Spleen (tissue), 11 donors: ENCODE measurements around the gene ABTB2. TPM values are rescaled to one million over a fixed set of nuclear protein-coding genes. Genes with fewer than 3 reads are reported as not detected.

Experiments
- DNase-seq: peaks from one replicate; pipeline ENCODE4 v3.0.0-alpha.2; 2020
- H3K27ac ChIP-seq, 8 donors: fragments of 200-600 bp; sonication (generic) in 7 of 8; 1 replicate in 4 of 8; 2 replicates in 4 of 8; pipeline versions ENCODE4 v1.5.0 to v1.8.0; 2016 to 2021; ENCODE audit warnings: inconsistent platforms in 4 of 8, mild to moderate bottlenecking in 4 of 8, moderate library complexity in 1 of 8
- H3K27me3 ChIP-seq, 7 donors: fragments of 200-600 bp; sonication (generic) in 6 of 7; replicated peaks in 1 of 7; 1 replicate in 4 of 7; 2 replicates in 3 of 7; pipeline versions ENCODE4 v1.5.0 to v1.8.0; 2016 to 2021; ENCODE audit warnings: inconsistent platforms in 3 of 7, mild to moderate bottlenecking in 1 of 7
- H3K36me3 ChIP-seq, 6 donors: fragments of 200-600 bp; sonication (generic) in 5 of 6; 1 replicate in 4 of 6; 2 replicates in 2 of 6; pipeline versions ENCODE4 v1.5.0 to v1.8.0; 2016 to 2021; ENCODE audit warnings: inconsistent platforms in 2 of 6
- H3K4me1 ChIP-seq, 6 donors: fragments of 200-600 bp; sonication (generic) in 5 of 6; 1 replicate in 3 of 6; 2 replicates in 3 of 6; pipeline versions ENCODE4 v1.5.0 to v1.8.0; 2016 to 2021; ENCODE audit warnings: inconsistent platforms in 3 of 6
- H3K4me3 ChIP-seq, 8 donors: fragments of 200-600 bp; sonication (generic) in 7 of 8; 1 replicate in 4 of 8; 2 replicates in 4 of 8; pipeline versions ENCODE4 v1.5.0 to v1.8.0; 2016 to 2021; ENCODE audit warnings: inconsistent platforms in 4 of 8, mild to moderate bottlenecking in 4 of 8, moderate library complexity in 2 of 8
- H3K9me3 ChIP-seq, 8 donors: fragments of 200-600 bp; sonication (generic) in 7 of 8; 1 replicate in 4 of 8; 2 replicates in 4 of 8; pipeline versions ENCODE4 v1.5.0 to v1.8.0; 2016 to 2021; ENCODE audit warnings: inconsistent platforms in 4 of 8
- CTCF ChIP-seq, 11 experiments: fragments of 200-600 bp in 7 of 11; fragments of 450-650 bp in 4 of 11; sonication (generic) in 4 of 11; IDR thresholded peaks in 8 of 11; conservative IDR thresholded peaks in 3 of 11; 1 replicate in 7 of 11; 2 replicates in 4 of 11; pipeline versions ENCODE4 v1.4.0 to v1.8.0; 2016 to 2021; ENCODE audit warnings: antibody characterized with exemption in 11 of 11, inconsistent platforms in 4 of 11, mild to moderate bottlenecking in 1 of 11
- POLR2A ChIP-seq, 3 donors: fragments of 450-650 bp; IDR thresholded peaks; one replicate each; pipeline ENCODE4 v1.5.1; 2017; ENCODE audit warnings: antibody characterized with exemption in 3 of 3, mild to moderate bottlenecking in 1 of 3
- POLR2AphosphoS5 ChIP-seq, 3 donors: sonication (generic); formaldehyde crosslinking; IDR thresholded peaks; one replicate each; pipeline ENCODE4 v1.5.1; 2017; ENCODE audit warnings: antibody characterized with exemption in 3 of 3
- WGBS, 5 donors: extraction: QIAGEN DNeasy Blood & Tissue Kit in 3 of 5; methylation state at CpG; one replicate each; pipeline versions ENCODE4 v1.1.5 to v1.1.7; 2013 to 2018; 5-methylcytosine and 5-hydroxymethylcytosine counted together
- intact Hi-C: fragments of 100-400 bp; cut with DNase I; formaldehyde crosslinking; loops from one replicate; pipeline ENCODE4 v1.15.0; 2023; ENCODE audit warnings: low total_unique reads
- polyA plus RNA-seq, 3 donors: library from polyadenylated mRNA; stranded (reverse); fragments of 200-250 nt; gene quantifications; one replicate each; pipeline ENCODE4 v1.2.1, GENCODE V29; 2013
- total RNA-seq, 7 donors: library from RNA; depleted of rRNA in 3 of 7; stranded (reverse); fragments of >200 nt in 3 of 7; fragmentation: NEBNext Ultra II Directional in 4 of 7; extraction: Animal tissue kit (Norgen Biotek cat#: 25700) in 4 of 7; gene quantifications; one replicate each; pipeline versions ENCODE4 v1.1.0 to v1.2.1, GENCODE V29; 2016 to 2021
- donor health status: healthy with polysubstance abuse.
- donor health status: DM: no; HTN: no; CAD: no; lungs with moderate emphysema.
- donor health status: DM: no; HTN: no; CAD: no.
- donor health status: Bipolar disorder and iron deficiency.
- donor health status: healthy.
- donor health status: DM: no; HTN: no; CAD: no.
- donor health status: DM: yes; HTN: yes; CAD: no.

The ABTB2 gene
- total and polyA plus RNA-seq, 10 donors = 0.41 to 2.9 (median 1.7) TPM

- Histone ChIP-seq H3K9me3 (no peaks in the 10 kb centered on the region), H3K27ac (no peak overlapping the region), H3K36me3 (no peaks in the 10 kb centered on the region), H3K4me3 (no peak overlapping the region), H3K27me3 (no peaks in the 10 kb centered on the region), H3K4me1 (peaks cover 0 to 53% (median 17%) of the 10 kb centered on the region in 6 donors)
- intact Hi-C loops = no loop called here
- WGBS, 5 donors = 68 to 85% (median 74%) methylated on average over 5 to 7 of the region's 7 CpGs
- DNase-seq = no peak
- no peak for TF ChIP-seq POLR2AphosphoS5 (IDR thresholded peaks at IDR 0.05)
- no peak for TF ChIP-seq POLR2A (IDR thresholded peaks at IDR 0.05)
- TF ChIP-seq CTCF (IDR thresholded peaks at IDR 0.05 in 8 of 11, conservative IDR thresholded peaks at IDR 0.05 in 3 of 11) = no peak
These were observed 105.8 kb downstream of the ABTB2 start for GRCh38 chr11:34252015-34252414.

- no peak for DNase-seq
- WGBS, 5 donors = 24 to 41% (median 32%) methylated on average over 3 of the region's 3 CpGs
- intact Hi-C loops = no loop called here
- Histone ChIP-seq H3K4me3 (peak overlapping the region in 4 of 8 donors; percentile 18 to 61 (median 26)), H3K4me1 (peaks cover 0 to 53% (median 17%) of the 10 kb centered on the region in 6 donors), H3K36me3 (no peaks in the 10 kb centered on the region), H3K9me3 (no peaks in the 10 kb centered on the region), H3K27ac (peak overlapping the region in 4 of 8 donors; percentile 18 to 53 (median 34)), H3K27me3 (no peaks in the 10 kb centered on the region)
- TF ChIP-seq POLR2A (IDR thresholded peaks at IDR 0.05) (no peak), CTCF (IDR thresholded peaks at IDR 0.05 in 8 of 11, conservative IDR thresholded peaks at IDR 0.05 in 3 of 11) (no peak), POLR2AphosphoS5 (IDR thresholded peaks at IDR 0.05) (no peak)
These were observed 106.2 kb downstream of the ABTB2 start for GRCh38 chr11:34251589-34251980.

- intact Hi-C loops = no loop called here
- Histone ChIP-seq H3K36me3 (no peaks in the 10 kb centered on the region), H3K4me3 (peak overlapping the region in 6 of 8 donors; percentile 9 to 61 (median 21)), H3K27ac (peak overlapping the region in 4 of 8 donors; percentile 18 to 53 (median 34)), H3K4me1 (peaks cover 0 to 53% (median 17%) of the 10 kb centered on the region in 6 donors), H3K27me3 (no peaks in the 10 kb centered on the region), H3K9me3 (no peaks in the 10 kb centered on the region)
- no peak for TF ChIP-seq CTCF (IDR thresholded peaks at IDR 0.05 in 8 of 11, conservative IDR thresholded peaks at IDR 0.05 in 3 of 11)
- peak in 1 of 3 donors; percentile 42 for TF ChIP-seq POLR2AphosphoS5 (IDR thresholded peaks at IDR 0.05)
- peak; percentile 91 for DNase-seq
- WGBS, 5 donors = 28 to 39% (median 31%) methylated on average over 10 of the region's 10 CpGs
These were observed 106.8 kb downstream of the ABTB2 start for GRCh38 chr11:34250732-34251588.

- TF ChIP-seq POLR2A (IDR thresholded peaks at IDR 0.05) (no peak), POLR2AphosphoS5 (IDR thresholded peaks at IDR 0.05) (no peak), CTCF (IDR thresholded peaks at IDR 0.05 in 8 of 11, conservative IDR thresholded peaks at IDR 0.05 in 3 of 11) (no peak)
- H3K27ac ChIP-seq = no peak overlapping the region
- no peak for DNase-seq
- H3K4me1 ChIP-seq = peaks cover 0 to 58% (median 17%) of the 10 kb centered on the region in 6 donors
- H3K9me3 ChIP-seq = no peaks in the 10 kb centered on the region
- H3K36me3 ChIP-seq = no peaks in the 10 kb centered on the region
- no peak overlapping the region for H3K4me3 ChIP-seq
- no peaks in the 10 kb centered on the region for H3K27me3 ChIP-seq
- 71 to 92% (median 81%) methylated on average over 2 of the region's 2 CpGs for WGBS, 5 donors
- intact Hi-C loops = no loop called here
These were observed 107.6 kb downstream of the ABTB2 start for GRCh38 chr11:34250211-34250610.
